Motor neuron (in vitro differentiated cells): Measurements from ENCODE around the gene AP4M1. TPM values are rescaled to one million over a fixed set of nuclear protein-coding genes. Genes with fewer than 3 reads are reported as not detected.

Experiments used
- ATAC-seq, 8 experiments: fragments of 200-7000 bp; cut with Tn5 transposase; replicated peaks in 6 of 8; 2 replicates each; pipeline ENCODE4 v1.8.0; 2021; ENCODE audit warnings: mild to moderate bottlenecking in 8 of 8, moderate library complexity in 8 of 8
- H3K27ac ChIP-seq, 2 donors: fragments of 250-450 bp; sonication (Bioruptor Pico); 2 replicates each; pipeline ENCODE4 v1.9.0; 2021; ENCODE audit warnings: antibody characterized with exemption in 2 of 2, mild to moderate bottlenecking in 2 of 2, moderate library complexity in 1 of 2
- H3K4me1 ChIP-seq, 2 donors: fragments of 250-450 bp; sonication (Bioruptor Pico); replicated peaks in 1 of 2; 2 replicates each; pipeline ENCODE4 v1.6.1; 2021; ENCODE audit warnings: antibody characterized with exemption in 2 of 2, mild to moderate bottlenecking in 2 of 2, moderate library complexity in 1 of 2
- H3K4me3 ChIP-seq, 5 donors: fragments of 250-450 bp; sonication (Bioruptor Pico); 2 replicates each; pipeline ENCODE4 v1.9.0; 2021; ENCODE audit warnings: antibody characterized with exemption in 5 of 5, mild to moderate bottlenecking in 5 of 5, moderate library complexity in 4 of 5
- WGBS, 10 experiments: fragments of 450-650 bp; shearing (Covaris generic); methylation state at CpG; one replicate each; pipeline ENCODE4 v1.0.0; 2022; 5-methylcytosine and 5-hydroxymethylcytosine counted together
- in situ Hi-C, 9 experiments: fragments of 400-800 bp; cut with MboI; loops; one replicate each; pipeline ENCODE4 v1.15.0; 2021; ENCODE audit warnings: low sequenced_read_pairs in 9 of 9, low pct_unique_long_range_greater_than_20kb in 2 of 9; ENCODE audit not compliant: unreplicated experiment in 9 of 9
- total RNA-seq, 8 experiments: library from RNA; unstranded; fragments of 300-600 nt; gene quantifications; 2 replicates each; pipeline versions ENCODE4 v1.2.3 to v1.2.4, GENCODE V29; 2022

AP4M1 gene
- total RNA-seq, 8 experiments from 2014 or later, result 9.5 to 21.1 (median 16.3) TPM

DNA sequence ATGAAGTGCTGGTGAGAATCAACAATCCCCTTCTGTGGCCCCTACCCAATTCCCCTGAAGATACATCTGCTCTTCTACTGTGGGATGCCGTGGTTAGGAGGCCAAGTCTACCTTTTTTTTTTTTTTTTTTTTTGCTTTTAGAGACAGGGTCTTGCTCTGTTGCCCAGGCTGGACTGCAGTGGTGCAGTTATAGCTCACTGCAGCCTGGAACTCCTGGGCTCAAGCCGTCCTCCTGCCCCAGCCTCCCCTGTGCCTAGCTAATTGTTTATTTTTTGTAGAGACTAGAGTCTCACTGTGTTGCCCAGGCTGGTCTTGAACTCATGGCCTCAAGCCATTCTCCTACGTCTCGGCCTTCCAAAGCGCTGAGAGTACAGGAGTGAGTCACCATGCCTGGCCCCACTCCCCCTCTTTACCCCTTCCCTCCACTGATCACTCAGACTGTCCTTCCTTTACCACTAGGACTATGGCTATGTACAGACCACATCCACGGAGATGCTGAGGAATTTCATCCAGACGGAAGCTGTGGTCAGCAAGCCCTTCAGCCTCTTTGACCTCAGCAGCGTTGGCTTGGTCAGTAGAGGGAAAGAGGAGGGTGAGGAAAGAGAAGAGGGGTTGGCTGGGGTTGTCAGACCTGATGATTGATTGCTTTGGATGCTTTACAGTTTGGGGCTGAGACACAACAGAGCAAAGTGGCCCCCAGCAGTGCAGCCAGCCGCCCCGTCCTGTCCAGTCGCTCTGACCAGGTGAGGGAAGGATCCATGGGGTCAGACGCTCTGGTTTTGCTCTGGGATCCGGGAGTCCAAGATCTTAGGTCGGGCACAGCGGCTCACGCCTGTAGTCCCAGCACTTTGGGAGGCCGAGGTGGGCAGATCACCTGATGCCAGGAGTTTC is 1.8 kb downstream of the AP4M1 start:
- H3K4me3 ChIP-seq, result no peak overlapping the region
- in situ Hi-C loops, result no loop called here
- WGBS, 10 experiments, result 81 to 100% (median 90%) methylated on average over 1 to 4 of the region's 17 CpGs; no CpG with 5 or more reads in 5 of the 10 experiments
- peaks cover 14 to 15% of the 10 kb centered on the region in 2 donors for H3K4me1 ChIP-seq
- no peak for ATAC-seq
- no peak overlapping the region for H3K27ac ChIP-seq

- no peak overlapping the region for H3K4me3 ChIP-seq
- no peak for ATAC-seq
- in situ Hi-C loops, result no loop called here
- WGBS, 10 experiments, result 92 to 100% methylated on average over 1 to 2 of the region's 4 CpGs; no CpG with 5 or more reads in 8 of the 10 experiments
- H3K27ac ChIP-seq, result no peak overlapping the region
- peaks cover 4% of the 10 kb centered on the region in 2 donors for H3K4me1 ChIP-seq
Observed at GRCh38 chr7:100105534-100105933, 4.1 kb downstream of the AP4M1 start.

DNA sequence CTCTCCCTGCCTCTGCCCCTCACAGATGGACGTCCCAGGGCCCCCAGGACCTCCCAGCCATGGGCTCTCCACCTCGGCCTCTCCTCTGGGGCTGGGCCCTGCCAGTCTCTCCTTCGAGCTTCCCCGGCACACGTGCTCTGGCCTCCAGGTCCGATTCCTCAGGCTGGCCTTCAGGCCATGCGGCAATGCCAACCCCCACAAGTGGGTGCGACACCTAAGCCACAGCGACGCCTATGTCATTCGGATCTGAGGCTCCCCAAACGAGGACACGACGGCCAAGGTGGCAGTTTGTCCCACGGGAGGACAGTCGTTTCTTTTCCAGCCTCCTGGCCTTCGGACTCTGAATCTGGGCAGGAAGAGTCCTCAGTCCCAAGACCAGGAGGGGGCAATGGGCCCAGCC is 5.2 kb downstream of the AP4M1 start:
- Histone ChIP-seq H3K4me3 (no peak overlapping the region), H3K27ac (no peak overlapping the region), H3K4me1 (peaks cover 4% of the 10 kb centered on the region in 2 donors)
- in situ Hi-C loops, result no loop called here
- no peak for ATAC-seq
- WGBS, 10 experiments, result 25 to 90% (median 83%) methylated on average over 2 to 12 of the region's 17 CpGs; no CpG with 5 or more reads in 5 of the 10 experiments

DNA sequence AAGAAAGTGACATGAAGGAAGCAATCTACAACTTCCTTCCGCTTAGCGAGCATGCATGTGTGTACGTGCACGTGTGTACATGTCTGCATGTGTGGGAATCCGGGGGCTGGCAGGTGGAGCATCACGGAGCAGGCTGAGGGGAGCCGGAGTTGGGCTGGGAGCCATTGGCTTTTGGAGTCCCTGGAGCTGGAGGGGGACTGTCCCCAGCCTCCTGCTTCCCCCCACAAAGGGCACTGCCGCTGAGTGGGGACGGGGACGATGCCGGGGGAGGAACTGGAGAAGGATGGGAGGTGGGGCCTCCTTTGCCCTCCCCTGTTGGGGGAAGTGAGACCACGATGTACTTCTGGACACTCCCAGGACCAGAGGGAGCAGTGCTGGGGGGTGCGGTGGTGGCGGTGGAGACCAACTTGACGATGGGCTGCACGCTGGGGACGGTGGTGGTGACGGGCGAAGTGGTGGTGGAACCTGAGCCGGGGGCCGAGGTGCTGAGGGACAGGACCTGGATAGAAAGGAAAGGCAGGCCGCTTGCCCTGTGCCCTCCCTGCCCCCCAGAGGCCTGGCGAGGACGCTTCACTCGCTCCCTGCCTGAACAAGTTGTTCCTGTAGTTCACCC is 5.8 kb downstream of the AP4M1 start:
- WGBS, 10 experiments, result 60 to 100% (median 100%) methylated on average over 1 to 4 of the region's 25 CpGs; no CpG with 5 or more reads in 5 of the 10 experiments
- Histone ChIP-seq H3K4me1 (peaks cover 4% of the 10 kb centered on the region in 2 donors), H3K27ac (no peak overlapping the region), H3K4me3 (no peak overlapping the region)
- in situ Hi-C loops, result no loop called here
- ATAC-seq, result peak in 3 of 8 experiments; percentile 2 to 12 (median 9)

- in situ Hi-C loops, result no loop called here
- Histone ChIP-seq H3K27ac (no peak overlapping the region), H3K4me1 (no peaks in the 10 kb centered on the region), H3K4me3 (no peak overlapping the region)
- ATAC-seq, result peak in 1 of 8 experiments; percentile 25
- 80 to 100% (median 98%) methylated on average over 1 to 4 of the region's 11 CpGs; no CpG with 5 or more reads in 6 of the 10 experiments for WGBS, 10 experiments
Observed at GRCh38 chr7:100107890-100108289, 6.4 kb downstream of the AP4M1 start.

DNA sequence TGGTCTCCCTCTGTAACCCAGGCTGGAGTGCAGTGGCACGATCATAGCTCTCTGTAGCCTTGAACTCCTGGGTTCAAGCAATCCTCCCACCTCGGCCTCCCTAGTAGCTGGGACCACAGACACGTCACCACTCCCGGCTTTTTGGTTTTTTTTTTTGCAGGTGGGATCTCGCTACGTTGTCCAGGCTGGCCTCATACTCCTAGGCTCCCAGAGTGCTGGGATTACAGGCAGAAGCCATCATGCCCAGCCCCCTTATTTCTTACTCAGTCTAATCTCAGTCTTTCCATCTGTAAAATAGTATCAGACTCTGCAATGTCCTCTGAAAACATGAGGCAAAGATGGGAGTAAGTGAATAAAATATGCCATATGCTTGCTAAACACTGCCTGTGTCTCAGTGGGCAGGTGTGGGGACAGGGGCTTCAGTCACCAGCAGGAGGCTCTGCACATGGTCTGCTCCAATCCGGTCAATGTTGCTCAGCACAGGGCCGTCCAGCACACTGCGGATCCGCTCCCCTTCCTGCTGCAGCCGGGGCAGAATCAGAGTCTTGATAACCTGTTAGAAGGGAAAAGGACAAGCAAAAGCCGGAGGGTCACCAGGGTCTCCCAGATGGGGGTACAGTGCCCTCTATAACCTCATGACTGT is 8.2 kb downstream of the AP4M1 start:
- in situ Hi-C loops, result no loop called here
- peak in 1 of 8 experiments; percentile 49 for ATAC-seq
- no peaks in the 10 kb centered on the region for H3K4me1 ChIP-seq
- H3K4me3 ChIP-seq, result no peak overlapping the region
- H3K27ac ChIP-seq, result no peak overlapping the region
- 50 to 100% (median 86%) methylated on average over 1 to 9 of the region's 12 CpGs; no CpG with 5 or more reads in 2 of the 10 experiments for WGBS, 10 experiments

GRCh38 chr7:100111156-100111555 is 9.7 kb downstream of the AP4M1 start:
- no peak overlapping the region for H3K27ac ChIP-seq
- in situ Hi-C loops, result no loop called here
- H3K4me1 ChIP-seq, result no peaks in the 10 kb centered on the region
- no peak overlapping the region for H3K4me3 ChIP-seq
- 90 to 100% (median 100%) methylated on average over 1 to 5 of the region's 7 CpGs; no CpG with 5 or more reads in 4 of the 10 experiments for WGBS, 10 experiments
- ATAC-seq, result no peak

DNA sequence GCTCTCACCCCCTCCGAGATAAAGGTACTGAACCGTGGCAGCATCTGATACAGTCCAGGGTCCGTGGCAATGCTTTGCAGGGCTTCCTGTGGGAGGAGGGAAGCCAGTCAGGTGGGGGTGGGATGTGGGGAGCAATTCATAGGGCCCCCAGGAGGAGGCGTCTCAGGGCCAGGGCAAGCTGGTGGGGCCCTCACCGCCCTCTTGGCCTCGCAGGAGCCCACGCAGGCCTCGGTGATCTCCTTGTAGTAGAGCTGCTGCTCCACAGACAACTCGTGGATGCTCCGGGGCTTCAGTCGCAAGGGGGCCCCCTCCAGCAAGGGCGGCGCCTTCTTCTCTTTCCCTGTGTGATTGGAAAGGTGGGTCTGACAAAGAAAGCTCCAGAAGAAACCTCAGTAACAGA is 10.5 kb downstream of the AP4M1 start:
- peak in 1 of 8 experiments; percentile 9 for ATAC-seq
- WGBS, 10 experiments, result 92 to 100% methylated on average over 5 to 8 of the region's 13 CpGs; no CpG with 5 or more reads in 8 of the 10 experiments
- in situ Hi-C loops, result no loop called here
- no peak overlapping the region for H3K4me3 ChIP-seq
- H3K4me1 ChIP-seq, result no peaks in the 10 kb centered on the region
- H3K27ac ChIP-seq, result no peak overlapping the region

DNA sequence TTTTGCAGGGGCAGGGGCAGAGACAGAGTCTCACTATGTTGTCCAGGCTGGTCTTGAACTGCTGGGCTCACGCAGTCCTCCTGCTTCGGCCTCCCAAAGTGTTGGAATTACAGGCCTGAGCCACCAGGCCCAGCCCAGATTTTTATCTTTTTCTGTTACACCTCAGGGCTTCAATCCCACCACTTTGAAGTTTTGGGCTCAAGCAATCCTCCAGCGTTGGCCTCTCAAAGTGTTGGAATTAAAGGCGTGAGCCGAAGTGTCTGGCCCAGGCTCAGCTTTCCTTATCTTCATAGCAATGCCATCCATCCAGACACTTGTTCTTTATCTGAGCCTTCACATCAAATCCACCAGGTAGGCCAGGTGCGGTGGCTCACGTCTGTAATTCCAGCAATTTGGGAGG is 13.6 kb downstream of the AP4M1 start:
- ATAC-seq, result no peak
- in situ Hi-C loops, result no loop called here
- Histone ChIP-seq H3K27ac (no peak overlapping the region), H3K4me1 (peaks cover 0 to 5% of the 10 kb centered on the region in 2 donors), H3K4me3 (no peak overlapping the region)
- WGBS, 10 experiments, result 73 to 100% (median 99%) methylated on average over 2 to 5 of the region's 7 CpGs; no CpG with 5 or more reads in 6 of the 10 experiments

- 0 to 56% (median 21%) methylated on average over 3 to 10 of the region's 18 CpGs for WGBS, 10 experiments
- no peak for ATAC-seq
- H3K4me1 ChIP-seq, result peaks cover 4 to 9% of the 10 kb centered on the region in 2 donors
- peak overlapping the region; percentile 98 for H3K27ac ChIP-seq
- in situ Hi-C loops, result no loop called here
- H3K4me3 ChIP-seq, result peak overlapping the region; percentile 81 to 89 (median 88)
Observed at GRCh38 chr7:100118388-100119071, 17.1 kb downstream of the AP4M1 start.

- in situ Hi-C loops, result no loop called here
- Histone ChIP-seq H3K27ac (peak within 1 kb of the TSS; percentile 98), H3K4me3 (peak within 1 kb of the TSS; percentile 81 to 89 (median 88))
Observed at GRCh38 chr7:100119072-100119969, 17.9 kb downstream of the AP4M1 start, which contains the start of the genes CNPY4 and TAF6. Gene CNPY4, plus strand, starts transcription at chr7:100119634. Its CDS starts 111 bp downstream, at chr7:100119745. Gene TAF6, minus strand, starts transcription at chr7:100119358. Its CDS starts 5,149 bp downstream, at chr7:100114209.

More at GRCh38 chr7:100119072-100119969, 17.9 kb downstream of the AP4M1 start, which contains the start of the genes CNPY4 and TAF6:
- WGBS, 10 experiments, result 0 to 7% (median 2%) methylated on average over 1 to 22 of the region's 49 CpGs; no CpG with 5 or more reads in 2 of the 10 experiments
- peaks cover 4 to 9% of the 10 kb centered on the region in 2 donors for H3K4me1 ChIP-seq
- peak; percentile 83 to 90 (median 86) for ATAC-seq
